ENCODE results near the gene COPG2. TPM values are rescaled to one million over a fixed set of nuclear protein-coding genes. Genes with fewer than 3 reads are reported as not detected.

Gene COPG2
- total and polyA plus RNA-seq, 2 of the 8 experiments (the other 6 are each of a cell fraction or from before 2014, with no cell fraction given), result 50.3 to 53.1 TPM

GRCh38 chr7:130505753-130506152 is 162.8 kb downstream of the COPG2 start:
- no peak for FAIRE-seq
- Histone ChIP-seq H2AFZ (ENCODE audit: low read length) (no peak overlapping the region), H3K4ac (replicated peaks; ENCODE audit: insufficient read length, low read depth, low read length) (no peak overlapping the region), H3K36me3 (ENCODE audit: control insufficient read depth in 2 of 4, insufficient read depth in 4 of 4, low read length in 3 of 4) (peaks cover 16 to 75% (median 49%) of the 10 kb centered on the region in 4 experiments), H3K18ac (ENCODE audit: extremely low read depth, low read length) (no peak overlapping the region), H3K79me1 (ENCODE audit: low read depth, low read length) (no peaks in the 10 kb centered on the region), H3K4me1 (replicated peaks in 1 of 4; ENCODE audit: control insufficient read depth in 3 of 4, insufficient read depth in 4 of 4, low read length in 3 of 4) (no peaks in the 10 kb centered on the region), H4K5ac (ENCODE audit: insufficient read length, low read depth, low read length) (no peak overlapping the region), H3K4me2 (ENCODE audit: insufficient read depth in 1 of 2, low read depth in 2 of 2, low read length in 2 of 2) (no peak overlapping the region), H2BK12ac (ENCODE audit: low read depth, low read length) (no peak overlapping the region), H2BK15ac (ENCODE audit: low read length) (no peak overlapping the region), H4K8ac (ENCODE audit: extremely low read depth, insufficient read depth, low read length) (no peak overlapping the region), H3K14ac (ENCODE audit: insufficient read length) (no peak overlapping the region), H3K56ac (replicated peaks; ENCODE audit: insufficient read length, low read depth, low read length) (no peak overlapping the region), H3K27ac (ENCODE audit: low read depth, low read length) (no peak overlapping the region), H4K91ac (replicated peaks; ENCODE audit: insufficient read length, low read length) (no peak overlapping the region), H4K20me1 (replicated peaks in 1 of 2; ENCODE audit: control insufficient read depth in 1 of 2, insufficient read depth in 2 of 2, low read length in 2 of 2) (peaks cover 0 to 4% of the 10 kb centered on the region in 2 experiments), H3K9me3 (ENCODE audit: insufficient read depth in 2 of 2, low read depth in 1 of 2, low read length in 1 of 2) (no peaks in the 10 kb centered on the region), H2BK20ac (ENCODE audit: low read length) (no peak overlapping the region), H3K23me2 (ENCODE audit: low read depth, low read length) (no peaks in the 10 kb centered on the region), H3K79me2 (ENCODE audit: control insufficient read depth in 1 of 2, insufficient read depth in 2 of 2, low read length in 2 of 2) (no peaks in the 10 kb centered on the region), H2AK5ac (ENCODE audit: low read depth, low read length) (no peak overlapping the region), H2BK5ac (ENCODE audit: low read depth, low read length) (no peak overlapping the region), H3K9ac (replicated peaks in 1 of 4; ENCODE audit: extremely low read depth in 1 of 4, low read depth in 3 of 4, low read length in 3 of 4) (no peak overlapping the region), H3K27me3 (replicated peaks in 1 of 4; ENCODE audit: control insufficient read depth in 3 of 4, extremely low read depth in 1 of 4, insufficient read depth in 3 of 4, low read length in 3 of 4) (no peaks in the 10 kb centered on the region), H3K23ac (ENCODE audit: insufficient read length) (no peak overlapping the region), H3K4me3 (ENCODE audit: extremely low read depth in 1 of 4, insufficient read depth in 2 of 4, low read depth in 3 of 4, low read length in 4 of 4) (no peak overlapping the region), H2BK120ac (replicated peaks; ENCODE audit: low read depth, low read length) (no peak overlapping the region)
- ChIA-PET CTCF (ENCODE audit: partially characterized antibody) (interaction anchor here (1.1 to 1.3 kb wide), 2 partner anchors 12 kb away, joined by 3 to 4 read pairs; no protein-coding TSS in a partner anchor), POLR2A (ENCODE audit: partially characterized antibody) (interaction anchor here (0.6 to 1.3 kb wide), 2 partner anchors 19 to 303 kb away, joined by 3 read pairs; no protein-coding TSS in a partner anchor)
- DNase-seq (ENCODE audit: low read depth in 1 of 2, low spot score in 2 of 2), result no peak
- TF ChIP-seq GTF2F1 (IDR thresholded peaks at IDR 0.05; ENCODE audit: borderline replicate concordance, low read depth, low read length), result no peak
- TF ChIP-seq GABPA (IDR thresholded peaks at IDR 0.05; ENCODE audit: borderline replicate concordance, insufficient read depth, low read length), result no peak
- no peak for TF ChIP-seq MAX (IDR thresholded peaks at IDR 0.05)
- TF ChIP-seq SP4 (IDR thresholded peaks at IDR 0.05; ENCODE audit: low read length), result no peak
- TF ChIP-seq BCL11A (IDR thresholded peaks at IDR 0.05; ENCODE audit: low read depth in 2 of 2, low read length in 2 of 2), result no peak
- no peak for TF ChIP-seq TAF7 (optimal IDR thresholded peaks at IDR 0.05; ENCODE audit: borderline replicate concordance, low read depth, low read length)
- TF ChIP-seq SP1 (IDR thresholded peaks at IDR 0.05; ENCODE audit: low read depth, low read length), result no peak
- no peak for TF ChIP-seq CREB1 (IDR thresholded peaks at IDR 0.05)
- no peak for TF ChIP-seq CEBPB (IDR thresholded peaks at IDR 0.05; ENCODE audit: low read depth, low read length)
- TF ChIP-seq SRF (IDR thresholded peaks at IDR 0.05; ENCODE audit: low read depth, low read length), result no peak
- TF ChIP-seq KDM5A (IDR thresholded peaks at IDR 0.05; ENCODE audit: low read length), result no peak
- TF ChIP-seq CBX8 (IDR thresholded peaks at IDR 0.05; ENCODE audit: borderline replicate concordance, low read depth, low read length), result no peak
- TF ChIP-seq FOSL1 (IDR thresholded peaks at IDR 0.05; ENCODE audit: insufficient read depth, low read depth, low read length), result no peak
- no peak for TF ChIP-seq ASH2L (IDR thresholded peaks at IDR 0.05; ENCODE audit: low read length)
- no peak for TF ChIP-seq MAFK (IDR thresholded peaks at IDR 0.05; ENCODE audit: low read depth, low read length)
- no peak for TF ChIP-seq RXRA (IDR thresholded peaks at IDR 0.05; ENCODE audit: insufficient read depth, low read depth, low read length)

Measured in H1 (cell line).